Calu3 (cell line): ENCODE results near the gene FRS3. TPM values are rescaled to one million over a fixed set of nuclear protein-coding genes. Genes with fewer than 3 reads are reported as not detected.
A peak's percentile ranks its signal among the peaks of the same experiment; 100 is the strongest.

ENCODE experiments used
- BruUV-seq: library from RNA; stranded (reverse); fragments of 400-500 nt; replicated peaks from 2 replicates; lab custom pipeline; 2021; lab: Mats Ljungman, UMichigan
- CTCF ChIA-PET: fragments of 300-600 bp; sonication (Branson Sonifier 250); formaldehyde crosslinking; loops from one replicate; lab custom pipeline; 2022; ENCODE audit warnings: antibody characterized with exemption; lab: Charles Lee
- DNase-seq: peaks from one replicate; pipeline ENCODE4 v3.0.0; 2022
- H3K27ac Mint-ChIP-seq: one replicate; pipeline ENCODE4 v1.8.0; 2022; ENCODE audit warnings: mixed read lengths; ENCODE audit not compliant: unreplicated experiment
- H3K27me3 Mint-ChIP-seq: one replicate; pipeline ENCODE4 v1.8.0; 2022; ENCODE audit warnings: mixed read lengths; ENCODE audit not compliant: unreplicated experiment
- H3K36me3 Mint-ChIP-seq: one replicate; pipeline ENCODE4 v1.8.0; 2022; ENCODE audit warnings: mild to moderate bottlenecking, moderate library complexity, mixed read lengths; ENCODE audit not compliant: insufficient read depth, unreplicated experiment
- H3K4me1 Mint-ChIP-seq: one replicate; pipeline ENCODE4 v1.8.0; 2022; ENCODE audit warnings: mild to moderate bottlenecking, low read depth, mixed read lengths; ENCODE audit not compliant: unreplicated experiment
- H3K4me3 Mint-ChIP-seq: one replicate; pipeline ENCODE4 v1.8.0; 2022; ENCODE audit warnings: mild to moderate bottlenecking, low read depth, moderate library complexity, mixed read lengths; ENCODE audit not compliant: unreplicated experiment
- H3K9me3 Mint-ChIP-seq: one replicate; pipeline ENCODE4 v1.8.0; 2022; ENCODE audit warnings: low read depth, mixed read lengths; ENCODE audit not compliant: unreplicated experiment
- CTCF ChIP-seq: fragments of 200-600 bp; IDR thresholded peaks from one replicate; pipeline ENCODE4 v1.8.0; 2022; ENCODE audit warnings: antibody characterized with exemption; ENCODE audit not compliant: unreplicated experiment
- intact Hi-C: fragments of 100-400 bp; cut with micrococcal nuclease; formaldehyde crosslinking; loops from one replicate; pipeline ENCODE4 v1.10.0; 2022; ENCODE audit not compliant: unreplicated experiment
- total RNA-seq: library from RNA; stranded (reverse); gene quantifications from 2 replicates; pipeline ENCODE4 v1.2.3, GENCODE V29; 2022

FRS3 gene
- total RNA-seq, 1 experiment from 2014 or later = 6.6 TPM

- no peak overlapping the region for H3K27ac Mint-ChIP-seq
These were observed 21.6 kb downstream of the FRS3 start for GRCh38 chr6:41757931-41758640.

GRCh38 chr6:41757271-41757670 is 22.4 kb downstream of the FRS3 start:
- CTCF ChIA-PET = no interaction called here
- no peak for DNase-seq
- intact Hi-C loops = no loop called here
- TF ChIP-seq CTCF = no peak
- BruUV-seq = no TSS peak
- H3K27ac Mint-ChIP-seq = no peak overlapping the region
- no peak overlapping the region for H3K4me3 Mint-ChIP-seq
- H3K4me1 Mint-ChIP-seq = no peaks in the 10 kb centered on the region
- peaks cover 28% of the 10 kb centered on the region for H3K27me3 Mint-ChIP-seq
- H3K9me3 Mint-ChIP-seq = no peaks in the 10 kb centered on the region
- no peaks in the 10 kb centered on the region for H3K36me3 Mint-ChIP-seq

More at GRCh38 chr6:41757931-41758640, 21.6 kb downstream of the FRS3 start:
- Mint-ChIP-seq H3K36me3 (no peaks in the 10 kb centered on the region), H3K4me3 (no peak overlapping the region), H3K9me3 (no peaks in the 10 kb centered on the region), H3K27me3 (peaks cover 28% of the 10 kb centered on the region), H3K4me1 (no peaks in the 10 kb centered on the region)
- CTCF ChIA-PET = interaction anchor here (0.8 kb wide), 1 partner anchor 192 kb away, joined by 3 read pairs; no protein-coding TSS in a partner anchor
- peak; percentile 36 for DNase-seq
- intact Hi-C loops = no loop called here
- BruUV-seq = no TSS peak
- TF ChIP-seq CTCF = no peak

GRCh38 chr6:41756354-41756753 is 23.3 kb downstream of the FRS3 start:
- no peaks in the 10 kb centered on the region for H3K9me3 Mint-ChIP-seq
- TF ChIP-seq CTCF = no peak
- H3K27ac Mint-ChIP-seq = no peak overlapping the region
- CTCF ChIA-PET = no interaction called here
- BruUV-seq = no TSS peak
- no peak overlapping the region for H3K4me3 Mint-ChIP-seq
- intact Hi-C loops = no loop called here
- H3K27me3 Mint-ChIP-seq = peaks cover 22% of the 10 kb centered on the region
- no peaks in the 10 kb centered on the region for H3K4me1 Mint-ChIP-seq
- no peaks in the 10 kb centered on the region for H3K36me3 Mint-ChIP-seq
- DNase-seq = no peak

- no TSS peak for BruUV-seq
- Mint-ChIP-seq H3K9me3 (no peaks in the 10 kb centered on the region), H3K4me1 (no peaks in the 10 kb centered on the region), H3K36me3 (no peaks in the 10 kb centered on the region), H3K27me3 (peaks cover 18% of the 10 kb centered on the region), H3K27ac (no peak overlapping the region), H3K4me3 (no peak overlapping the region)
- intact Hi-C loops = no loop called here
- DNase-seq = no peak
- TF ChIP-seq CTCF = no peak
- CTCF ChIA-PET = no interaction called here
These were observed 23.8 kb downstream of the FRS3 start for GRCh38 chr6:41755895-41756294.
